Lung (tissue), 12 donors: ENCODE results near the gene ERAS. TPM values are rescaled to one million over a fixed set of nuclear protein-coding genes. Genes with fewer than 3 reads are reported as not detected.

Experiments used
- ATAC-seq: fragments of 200-7000 bp; cut with Tn5 transposase; one replicate; pipeline ENCODE4 v1.9.1; 2020; ENCODE audit warnings: moderate number of reproducible peaks; ENCODE audit not compliant: insufficient read depth, low FRiP score
- DNase-seq, 3 donors: peaks; one replicate each; pipeline ENCODE4 v3.0.0-alpha.2; 2013 to 2017
- H3K27ac ChIP-seq, 2 donors: one replicate each; pipeline ENCODE4 v1.5.1; 2013; ENCODE audit warnings: mild to moderate bottlenecking in 2 of 2, moderate library complexity in 2 of 2, control low read depth in 1 of 2, inconsistent platforms in 1 of 2, low read depth in 1 of 2, low read length in 1 of 2
- H3K27me3 ChIP-seq, 3 donors: one replicate each; pipeline ENCODE4 v1.5.1; 2013; ENCODE audit warnings: low read length in 2 of 3; ENCODE audit not compliant: control insufficient read depth in 3 of 3, insufficient read depth in 3 of 3
- H3K36me3 ChIP-seq, 4 donors: one replicate each; pipeline ENCODE4 v1.5.1; 2013; ENCODE audit warnings: low read length in 4 of 4, mild to moderate bottlenecking in 1 of 4, moderate library complexity in 1 of 4; ENCODE audit not compliant: control insufficient read depth in 4 of 4, insufficient read depth in 4 of 4
- H3K4me1 ChIP-seq, 5 donors: one replicate each; pipeline ENCODE4 v1.5.1; 2013; ENCODE audit warnings: low read length in 5 of 5, mild to moderate bottlenecking in 2 of 5, moderate library complexity in 1 of 5; ENCODE audit not compliant: control insufficient read depth in 5 of 5, insufficient read depth in 5 of 5
- H3K4me3 ChIP-seq: one replicate; pipeline ENCODE4 v1.5.1; 2013; ENCODE audit warnings: mild to moderate bottlenecking, control low read depth, moderate library complexity
- H3K9ac ChIP-seq, 2 donors: one replicate each; pipeline ENCODE4 v1.5.1; 2013; ENCODE audit warnings: low read length in 2 of 2, control low read depth in 1 of 2; ENCODE audit not compliant: insufficient read depth in 1 of 2
- H3K9me3 ChIP-seq, 4 donors: one replicate each; pipeline ENCODE4 v1.5.1; 2013; ENCODE audit warnings: low read length in 3 of 4, mild to moderate bottlenecking in 1 of 4, moderate library complexity in 1 of 4; ENCODE audit not compliant: control insufficient read depth in 4 of 4, insufficient read depth in 3 of 4
- CTCF ChIP-seq: IDR thresholded peaks from 2 replicates; pipeline ENCODE4 v1.5.1; 2012; ENCODE audit warnings: mild to moderate bottlenecking; ENCODE audit errors: control extremely low read depth, extremely low read depth
- WGBS, 2 donors: extraction: QIAGEN DNeasy Blood & Tissue Kit; methylation state at CpG; one replicate each; pipeline ENCODE4 v1.1.7; 2013; 5-methylcytosine and 5-hydroxymethylcytosine counted together
- polyA plus RNA-seq, 2 donors: library from polyadenylated mRNA; stranded (reverse); fragments of 200-250 nt; gene quantifications; one replicate each; pipeline ENCODE4 v1.2.1, GENCODE V29; 2013
- total RNA-seq, 2 donors: library from RNA; depleted of rRNA in 1 of 2; stranded (reverse); fragments of >200 nt in 1 of 2; gene quantifications; one replicate each; pipeline ENCODE4 v1.2.1, GENCODE V29; 2014 to 2021
- donor health status: control.
- donor health status: control.
- donor health status: Bipolar disorder and iron deficiency.
- donor health status: healthy.
- donor health status: DM: yes; HTN: yes; CAD: no.

ERAS gene
- total and polyA plus RNA-seq, 4 donors: 0.24 TPM; not detected in 3

GRCh38 chrX:48823053-48823452 is 3.3 kb upstream of the ERAS start:
- 81 to 83% methylated on average over 6 of the region's 6 CpGs for WGBS, 2 donors
- H3K9ac ChIP-seq: no peak overlapping the region
- ATAC-seq: no peak

GRCh38 chrX:48824066-48824465 is 2.2 kb upstream of the ERAS start:
- ATAC-seq (no peak), DNase-seq (no peak)
- WGBS, 2 donors: 87 to 95% methylated on average over 7 to 8 of the region's 8 CpGs
- Histone ChIP-seq H3K27ac (no peak overlapping the region), H3K36me3 (peaks cover 0 to 10% (median under 1%) of the 10 kb centered on the region in 4 donors), H3K4me3 (no peak overlapping the region), H3K9ac (no peak overlapping the region), H3K4me1 (no peaks in the 10 kb centered on the region), H3K27me3 (peaks cover 0 to 9% (median 1%) of the 10 kb centered on the region in 3 donors), H3K9me3 (peaks cover 0 to 19% (median 0%) of the 10 kb centered on the region in 4 donors)
- no peak for TF ChIP-seq CTCF

More at GRCh38 chrX:48823053-48823452, 3.3 kb upstream of the ERAS start:
- Histone ChIP-seq H3K9me3 (peaks cover 0 to 18% (median 0%) of the 10 kb centered on the region in 4 donors), H3K4me3 (no peak overlapping the region), H3K36me3 (peaks cover 0 to 14% (median 5%) of the 10 kb centered on the region in 4 donors), H3K4me1 (no peaks in the 10 kb centered on the region), H3K27ac (no peak overlapping the region), H3K27me3 (peaks cover 0 to 6% (median 0%) of the 10 kb centered on the region in 3 donors)
- no peak for TF ChIP-seq CTCF
- no peak for DNase-seq

GRCh38 chrX:48826876-48827653 is 752 bp downstream of the ERAS start:
- ATAC-seq (no peak), DNase-seq (no peak)
- H3K9me3 ChIP-seq: peaks cover 0 to 28% (median 0%) of the 10 kb centered on the region in 4 donors
- no peak overlapping the region for H3K4me3 ChIP-seq
- no peak overlapping the region for H3K27ac ChIP-seq
- peaks cover 0 to 8% (median 0%) of the 10 kb centered on the region in 4 donors for H3K36me3 ChIP-seq
- H3K27me3 ChIP-seq: peaks cover 2 to 22% (median 2%) of the 10 kb centered on the region in 3 donors
- no peak overlapping the region for H3K9ac ChIP-seq
- no peak for TF ChIP-seq CTCF
- H3K4me1 ChIP-seq: no peaks in the 10 kb centered on the region
- 25 to 58% methylated on average over 16 to 73 of the region's 73 CpGs for WGBS, 2 donors

- TF ChIP-seq CTCF: no peak
- H3K4me3 ChIP-seq: no peak overlapping the region
- H3K36me3 ChIP-seq: peaks cover 0 to 8% (median 0%) of the 10 kb centered on the region in 4 donors
- H3K9ac ChIP-seq: no peak overlapping the region
- 45 to 71% methylated on average over 4 of the region's 4 CpGs for WGBS, 2 donors
- H3K9me3 ChIP-seq: peaks cover 0 to 28% (median 0%) of the 10 kb centered on the region in 4 donors
- no peak for DNase-seq
- ATAC-seq: no peak
- peaks cover 2 to 26% (median 3%) of the 10 kb centered on the region in 3 donors for H3K27me3 ChIP-seq
- H3K27ac ChIP-seq: no peak overlapping the region
- H3K4me1 ChIP-seq: no peaks in the 10 kb centered on the region
Observed at GRCh38 chrX:48827654-48827968, 1.3 kb downstream of the ERAS start.
